HG02973 (cell line): ENCODE results near the gene NR6A1.

Source experiments
- ATAC-seq: cut with Tn5 transposase; IDR thresholded peaks from one replicate; pipeline ENCODE4 v1.9.1; 2021; ENCODE audit warnings: moderate library complexity; ENCODE audit not compliant: unreplicated experiment

Gene NR6A1

GRCh38 chr9:124797343-124798103, 26.4 kb upstream of the NR6A1 start:
- no peak for ATAC-seq

- ATAC-seq = no peak
Measured at GRCh38 chr9:124795881-124796431, 24.8 kb upstream of the NR6A1 start.

- no peak for ATAC-seq
Measured at GRCh38 chr9:124794902-124795491, 23.9 kb upstream of the NR6A1 start.

GRCh38 chr9:124793015-124793541, 22.0 kb upstream of the NR6A1 start:
- ATAC-seq = no peak

- no peak for ATAC-seq
Measured at GRCh38 chr9:124792257-124793014, 21.3 kb upstream of the NR6A1 start.

GRCh38 chr9:124790801-124791505, 19.8 kb upstream of the NR6A1 start:
- ATAC-seq = no peak

- no peak for ATAC-seq
Measured at GRCh38 chr9:124790301-124790700, 19.2 kb upstream of the NR6A1 start.

- no peak for ATAC-seq
Measured at GRCh38 chr9:124789531-124789930, 18.4 kb upstream of the NR6A1 start.

GRCh38 chr9:124788542-124789217, 17.6 kb upstream of the NR6A1 start:
- ATAC-seq = no peak

GRCh38 chr9:124786881-124787573, 15.9 kb upstream of the NR6A1 start:
- ATAC-seq = no peak

GRCh38 chr9:124784509-124784908, 13.4 kb upstream of the NR6A1 start:
- no peak for ATAC-seq

- no peak for ATAC-seq
Measured at GRCh38 chr9:124783830-124784229, 12.7 kb upstream of the NR6A1 start.

GRCh38 chr9:124782661-124783574, 11.8 kb upstream of the NR6A1 start:
- ATAC-seq = no peak

- ATAC-seq = no peak
Measured at GRCh38 chr9:124781967-124782660, 11.0 kb upstream of the NR6A1 start.

GRCh38 chr9:124780757-124781151, 9.6 kb upstream of the NR6A1 start:
- no peak for ATAC-seq

- no peak for ATAC-seq
Measured at GRCh38 chr9:124780060-124780756, 9.1 kb upstream of the NR6A1 start.

GRCh38 chr9:124779368-124780059, 8.4 kb upstream of the NR6A1 start:
- no peak for ATAC-seq
